ENCODE data around the gene LY6G5B.

DNA sequence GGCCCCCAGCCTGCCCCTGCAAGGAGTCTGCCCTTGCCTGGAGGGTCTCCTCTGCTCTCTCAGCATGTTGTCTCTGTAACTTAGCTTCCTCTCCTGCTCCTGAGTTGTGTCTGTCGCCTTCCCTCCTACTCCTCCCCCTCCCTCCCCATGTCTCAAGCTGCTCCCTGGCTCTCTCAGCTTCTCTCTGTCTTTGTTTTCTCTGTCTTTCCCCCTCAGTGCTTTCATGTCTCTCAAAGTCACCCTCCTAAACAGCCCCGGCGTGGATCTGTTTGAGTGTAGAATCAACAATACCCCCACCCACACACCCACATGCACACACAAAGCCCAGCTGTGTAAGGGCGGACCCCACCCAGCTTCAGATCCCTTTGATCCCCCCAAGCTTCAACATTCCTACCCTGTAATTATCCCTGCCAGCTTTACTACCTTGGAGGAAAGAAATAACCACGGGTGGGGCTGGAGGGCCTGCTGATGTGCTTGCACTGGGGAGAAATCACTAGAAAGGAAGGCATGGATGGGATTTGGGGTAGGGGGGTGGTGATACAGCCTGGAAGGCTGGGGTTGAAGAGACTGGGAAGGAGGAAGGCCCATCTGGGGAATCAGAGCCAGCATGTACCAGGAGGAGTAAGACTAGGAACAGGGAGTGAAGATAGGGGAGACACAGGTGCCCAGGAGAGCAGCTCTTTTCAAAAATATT lies 44.4 kb downstream of the LY6G5B start:
- TF ChIP-seq POLR2AphosphoS5 (IDR thresholded peaks at IDR 0.05; ENCODE audit: low read depth, low read length) (no peak), SIN3A (IDR thresholded peaks at IDR 0.05; ENCODE audit: borderline replicate concordance, insufficient read depth, low read length) (no peak)
